ENCODE results near the gene DENND6B.
"Not testable (repeated sequence)": the region's sequence is repeated elsewhere in the genome, so short reads cannot be mapped to it uniquely, and the experiment has no call there.

The DENND6B gene

DNA sequence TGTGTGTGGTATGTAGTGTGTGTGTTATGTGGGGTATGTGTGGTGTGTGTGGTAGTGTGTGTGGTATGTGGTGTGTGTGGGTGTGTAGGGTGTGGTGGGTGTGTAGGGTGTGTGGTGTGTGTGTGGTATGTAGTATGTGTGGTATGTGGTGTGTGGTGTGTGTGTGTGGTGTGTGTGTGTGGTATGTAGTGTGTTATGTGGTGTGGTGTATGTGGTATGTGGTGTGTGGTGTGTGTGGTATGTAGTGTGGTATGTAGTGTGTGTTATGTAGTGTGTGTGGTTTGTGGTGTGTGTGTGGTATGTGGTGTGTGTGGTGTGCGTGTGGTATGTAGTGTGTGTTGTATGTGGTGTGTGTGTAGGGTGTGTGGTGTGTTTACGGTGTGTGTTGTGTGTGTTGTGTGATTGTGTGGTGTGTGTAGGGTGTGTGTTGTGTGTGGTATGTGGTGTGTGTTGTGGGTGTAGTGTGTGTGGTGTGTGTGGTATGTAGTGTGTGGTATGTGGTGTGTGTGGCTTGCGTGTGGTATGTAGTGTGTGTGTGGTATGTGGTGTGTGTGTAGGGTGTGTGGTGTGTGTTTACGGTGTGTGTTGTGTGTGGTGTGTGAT, 12.1 kb upstream of the DENND6B start:
- DNase-seq, result no peak

DNA sequence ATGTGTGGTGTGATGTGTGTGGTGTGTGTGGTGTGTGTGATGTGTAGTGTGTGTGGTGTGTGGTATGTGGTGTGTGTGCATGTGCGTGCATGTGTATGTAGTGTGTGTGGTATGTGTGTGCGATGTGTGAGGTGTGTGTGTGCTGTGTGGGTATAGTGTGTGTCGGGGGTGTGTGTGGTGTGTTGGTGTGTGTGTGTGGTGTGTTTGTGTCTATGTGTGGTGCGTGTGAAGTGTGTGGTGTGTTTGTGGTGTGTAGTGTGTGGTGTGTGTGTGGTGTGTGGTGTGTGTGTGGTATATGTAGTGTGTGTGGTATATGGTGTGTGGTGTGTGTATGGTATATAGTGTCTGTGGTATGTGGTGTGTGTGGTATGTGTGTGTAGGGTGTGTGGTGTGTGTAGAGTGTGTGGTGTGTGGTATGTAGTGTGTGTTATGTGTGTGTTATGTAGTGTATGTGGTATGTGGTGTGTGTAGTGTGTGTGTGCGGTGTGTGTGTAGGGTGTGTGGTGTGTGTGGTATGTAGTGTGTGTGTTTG, 11.3 kb upstream of the DENND6B start:
- DNase-seq, result no peak

DNA sequence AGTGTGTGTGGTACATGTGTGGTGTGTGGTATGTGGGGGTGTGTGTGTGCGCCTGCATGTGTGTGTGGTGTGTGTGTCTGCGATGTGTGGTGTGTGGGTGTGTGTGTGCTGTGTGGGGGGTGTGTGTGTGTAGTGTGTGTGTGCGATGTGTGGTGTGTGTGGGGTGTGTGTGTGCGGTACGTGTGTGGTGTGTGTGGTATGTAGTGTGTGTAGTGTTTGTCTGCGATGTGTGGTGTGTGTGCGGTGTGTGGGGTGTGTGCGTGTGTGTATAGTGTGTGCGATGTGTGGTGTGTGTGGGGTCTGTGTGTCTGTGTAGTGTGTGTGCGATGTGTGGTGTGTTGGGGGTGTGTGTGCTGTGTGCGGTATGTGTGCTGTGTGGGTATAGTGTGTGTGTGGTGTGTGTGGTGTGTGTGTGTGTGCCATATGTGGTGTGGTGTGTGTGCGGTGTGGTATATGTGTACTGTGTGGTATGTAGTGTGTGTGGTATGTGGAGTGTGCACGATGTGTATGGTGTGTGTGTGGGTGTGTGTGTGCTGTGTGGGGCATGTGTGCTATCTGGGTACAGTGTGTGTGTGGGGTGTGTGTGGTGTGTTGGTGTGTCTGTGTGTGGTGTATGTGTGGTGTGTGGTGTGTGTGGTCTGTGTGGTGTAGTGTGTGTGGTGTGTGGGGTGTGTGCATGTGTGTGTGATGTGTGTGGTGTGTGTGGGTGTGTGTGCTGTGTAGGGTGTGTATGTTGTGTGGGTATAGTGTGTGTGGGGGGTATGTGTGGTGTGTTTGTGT, 10.6 kb upstream of the DENND6B start:
- no peak for DNase-seq

DNA sequence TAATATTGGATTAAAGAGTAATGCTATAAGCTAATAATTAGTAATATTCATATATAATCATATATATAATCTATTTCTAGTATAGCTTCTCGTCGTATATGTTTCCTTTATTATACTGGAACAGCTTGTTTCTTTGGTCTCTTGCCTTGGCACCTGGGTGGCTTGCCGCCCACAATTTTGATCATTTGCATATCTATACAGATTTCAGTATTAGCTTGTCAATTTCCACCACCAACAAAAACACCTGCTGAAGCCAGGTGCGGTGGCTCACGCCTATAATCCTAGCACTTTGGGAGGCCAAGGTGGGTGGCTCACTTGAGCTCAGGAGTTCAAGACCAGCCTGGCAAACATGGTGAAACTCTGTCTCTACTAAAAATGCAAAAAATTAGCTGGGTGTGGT, 7.6 kb upstream of the DENND6B start:
- DNase-seq, result not testable (repeated sequence)

DNA sequence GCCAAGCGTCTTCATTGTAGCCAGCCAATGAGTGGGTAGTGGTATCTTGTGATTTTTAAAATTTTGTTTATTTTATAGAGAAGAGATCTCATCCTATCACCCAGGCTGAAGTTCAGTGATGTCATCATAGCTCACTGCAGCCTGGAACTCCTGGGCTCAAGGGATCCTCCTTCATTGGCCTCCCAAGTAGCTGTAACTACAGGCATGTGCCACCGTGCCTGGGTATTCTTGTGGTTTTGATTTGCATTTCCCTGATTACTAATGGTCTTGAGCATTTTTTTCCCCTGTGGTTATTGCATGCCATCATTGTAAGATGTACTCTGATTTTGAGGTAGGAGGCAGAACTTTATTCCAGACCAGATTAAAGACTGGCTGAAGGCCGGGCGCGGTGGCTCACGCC, 2.4 kb upstream of the DENND6B start:
- DNase-seq, result no peak

DNA sequence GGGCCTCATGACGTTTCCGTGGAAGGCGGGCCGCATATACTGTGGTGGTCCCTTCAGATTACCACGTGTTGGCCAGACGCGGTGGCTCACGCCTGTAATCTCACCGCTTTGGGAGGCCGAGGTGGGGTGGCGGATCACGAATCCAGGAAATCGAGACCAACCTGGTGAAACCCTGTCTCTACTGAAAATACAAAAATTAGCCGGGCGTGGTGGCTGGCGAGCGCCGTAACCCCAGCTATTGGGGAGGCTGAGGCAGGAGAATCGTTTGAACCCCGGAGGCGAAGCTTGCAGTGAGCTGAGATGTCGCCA, 853 bp upstream of the DENND6B start:
- DNase-seq, result no peak

DNA sequence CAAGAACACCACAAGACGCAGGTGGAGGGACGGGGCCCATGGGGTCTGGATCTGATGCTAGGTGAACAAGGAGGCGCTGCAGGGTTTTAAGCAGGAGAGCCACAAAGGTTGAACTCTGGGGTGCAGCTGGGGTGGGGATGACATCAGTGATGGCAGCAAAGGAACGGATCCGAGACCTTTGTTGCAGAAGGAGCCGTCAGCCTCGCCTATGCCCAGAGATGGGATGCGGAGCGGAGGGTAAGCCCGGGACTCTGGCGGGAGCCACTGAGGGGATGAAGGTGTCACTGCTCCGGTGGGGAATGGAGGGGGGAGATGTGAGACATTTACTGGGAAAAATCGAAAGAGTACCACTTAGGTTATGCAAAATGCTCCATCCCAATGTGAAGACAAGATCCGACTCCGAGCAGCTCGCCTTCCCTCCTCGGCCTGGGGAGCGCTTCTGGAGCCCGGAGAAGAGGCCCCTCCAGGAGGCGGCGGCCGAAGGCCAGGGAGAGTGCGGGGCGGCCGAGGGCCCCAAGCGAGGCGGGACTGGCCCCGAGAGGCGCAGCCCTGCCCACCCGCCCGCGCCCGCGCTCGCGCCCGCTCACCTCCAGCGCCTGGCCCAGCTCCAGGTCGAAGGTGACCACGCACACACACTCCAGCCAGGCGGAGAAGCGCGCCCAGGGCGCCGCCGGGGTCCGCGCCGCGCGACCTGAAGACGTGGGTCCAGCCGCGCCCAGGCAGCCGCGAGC, 422 bp downstream of the DENND6B start:
- DNase-seq, result no peak

DNA sequence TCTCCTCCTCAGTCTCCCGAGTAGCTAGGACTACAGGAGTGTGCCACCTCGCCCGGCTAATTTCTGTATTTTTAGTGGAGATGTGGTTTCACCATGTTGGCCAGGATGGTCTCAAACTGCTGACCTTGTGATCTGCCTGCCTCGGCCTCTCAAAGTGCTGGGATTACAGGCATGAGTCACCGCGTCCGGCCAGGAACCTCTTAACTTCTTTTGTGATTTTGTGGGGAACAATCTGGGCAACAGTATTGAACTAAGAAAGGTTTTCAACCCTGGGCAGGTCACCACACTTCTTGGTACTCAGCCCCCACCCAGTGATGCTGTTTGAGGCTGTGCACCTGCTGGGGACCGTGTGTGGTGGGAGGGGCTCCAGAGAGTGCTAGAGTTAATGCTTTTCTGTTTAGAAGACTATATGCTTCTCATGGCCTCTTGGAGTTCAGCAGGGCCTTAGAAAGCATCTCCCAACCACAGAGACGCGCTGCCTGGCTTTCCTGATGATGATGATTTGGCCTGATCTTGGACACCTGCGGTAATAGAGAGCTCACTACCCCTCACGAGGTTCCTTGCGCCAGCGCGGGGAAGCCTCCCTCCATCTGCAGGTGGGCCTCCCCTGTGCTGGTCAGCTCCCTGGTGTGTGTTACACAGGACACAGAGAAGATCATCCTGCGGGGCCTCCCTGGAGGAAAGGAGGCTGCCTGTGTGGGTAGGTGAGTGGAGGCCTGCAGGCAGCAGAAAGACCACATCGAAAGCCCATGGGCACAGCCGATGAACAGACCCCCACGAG, 1.2 kb downstream of the DENND6B start:
- DNase-seq, result no peak

DNA sequence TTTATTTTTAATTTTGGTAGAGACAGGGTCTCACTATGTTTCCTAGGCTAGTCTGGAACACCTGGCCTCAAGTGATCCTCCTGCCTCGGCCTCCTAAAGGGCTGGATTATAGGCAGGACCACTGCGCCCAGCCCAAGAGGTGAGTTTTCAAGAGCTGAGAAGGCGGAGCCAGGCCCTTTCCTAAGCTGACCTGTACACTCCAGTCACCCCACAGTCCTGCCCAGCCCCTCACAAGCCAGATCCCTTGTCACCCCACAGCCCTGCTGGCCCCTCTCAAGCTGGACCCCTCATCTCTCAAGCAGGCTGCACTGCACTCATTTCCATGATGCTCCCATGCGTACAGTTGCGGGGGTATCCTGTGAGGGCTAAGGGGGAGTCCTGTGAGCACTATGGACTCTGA, 2.9 kb downstream of the DENND6B start:
- no peak for DNase-seq

DNA sequence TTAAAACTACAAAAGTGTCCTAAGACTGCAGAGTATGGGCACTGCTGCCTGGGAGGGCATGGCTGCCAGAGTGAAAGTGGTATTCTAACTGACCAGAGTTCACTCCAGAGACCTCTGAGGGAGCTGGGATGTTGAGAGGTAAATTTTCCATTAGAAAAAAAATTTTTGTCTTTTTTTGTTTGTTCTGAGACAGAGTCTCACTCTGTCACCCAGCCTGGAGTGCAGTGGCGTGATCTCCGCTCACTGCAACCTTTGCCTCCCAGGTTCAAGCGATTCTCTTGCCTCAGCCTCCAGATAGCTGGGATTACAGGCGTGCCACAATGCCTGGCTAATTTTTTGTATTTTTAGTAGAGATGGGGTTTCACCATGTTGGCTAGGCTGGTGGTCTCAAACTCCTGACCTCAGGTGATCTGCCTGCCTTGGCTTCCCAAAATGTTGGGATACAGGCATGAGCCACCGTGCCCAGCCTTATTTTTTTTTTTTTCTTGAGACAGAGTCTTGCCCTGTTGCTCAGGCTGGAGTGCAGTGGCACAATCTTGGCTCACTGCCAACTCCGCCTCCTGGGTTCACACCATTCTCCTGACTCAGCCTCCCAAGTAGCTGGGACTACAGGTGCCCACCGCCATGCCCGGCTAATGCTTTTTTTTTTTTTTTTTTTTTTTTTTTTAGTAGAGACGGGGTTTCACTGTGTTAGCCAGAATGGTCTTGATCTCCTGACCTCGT, 4.3 kb downstream of the DENND6B start:
- not testable (repeated sequence) for DNase-seq

DNA sequence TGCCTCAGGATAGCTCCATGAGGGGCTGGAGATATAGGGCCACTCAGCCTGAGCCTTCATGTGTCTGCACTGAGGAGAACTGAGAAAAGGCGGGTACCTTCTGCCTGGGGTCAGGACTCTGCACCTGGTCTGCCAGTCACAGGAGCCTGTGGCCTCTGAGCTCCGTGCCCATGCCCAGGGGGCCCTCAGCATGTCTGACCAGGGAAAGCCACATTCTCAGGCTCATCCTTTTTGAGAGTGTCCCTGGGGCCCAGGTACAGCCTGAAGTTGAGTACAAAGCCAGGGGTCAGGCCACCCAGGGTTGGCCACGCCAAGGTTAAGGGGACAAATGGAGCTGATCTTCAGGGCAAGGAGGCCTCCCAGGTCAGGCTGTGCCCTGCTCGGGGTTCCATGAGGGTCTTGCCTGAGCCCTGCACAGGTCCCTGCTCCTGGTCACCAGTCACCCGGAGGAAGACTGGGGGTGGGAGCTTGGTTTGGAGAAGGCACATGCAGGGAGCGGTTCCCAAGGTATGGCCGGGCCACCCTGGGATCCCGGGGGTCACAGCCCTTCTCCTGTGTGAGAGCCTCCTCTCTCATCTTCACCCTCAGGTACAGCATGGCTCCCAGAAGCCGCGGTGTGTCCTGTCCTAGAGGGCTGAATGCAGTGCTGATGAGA, 6.0 kb downstream of the DENND6B start:
- no peak for DNase-seq

DNA sequence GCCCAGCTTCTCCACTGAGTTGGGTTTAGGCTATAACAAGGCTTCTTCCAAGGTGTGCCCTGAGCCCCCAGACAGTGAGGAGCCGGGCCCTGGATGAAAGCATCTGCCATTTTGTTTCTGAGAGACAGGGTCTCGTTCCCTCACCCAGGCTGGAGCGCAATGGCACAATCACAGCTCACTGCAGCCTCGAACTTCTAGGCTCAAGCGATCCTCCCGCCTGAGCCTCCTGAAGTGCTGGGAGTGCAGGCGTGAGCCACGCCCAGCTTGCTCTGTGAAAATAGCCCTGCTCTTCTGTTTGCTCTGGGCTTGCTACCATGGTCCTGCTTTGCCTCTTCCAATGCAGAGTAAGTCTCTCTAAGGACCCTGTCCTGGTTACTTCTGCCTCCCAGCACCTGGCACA, 6.7 kb downstream of the DENND6B start:
- no peak for DNase-seq

DNA sequence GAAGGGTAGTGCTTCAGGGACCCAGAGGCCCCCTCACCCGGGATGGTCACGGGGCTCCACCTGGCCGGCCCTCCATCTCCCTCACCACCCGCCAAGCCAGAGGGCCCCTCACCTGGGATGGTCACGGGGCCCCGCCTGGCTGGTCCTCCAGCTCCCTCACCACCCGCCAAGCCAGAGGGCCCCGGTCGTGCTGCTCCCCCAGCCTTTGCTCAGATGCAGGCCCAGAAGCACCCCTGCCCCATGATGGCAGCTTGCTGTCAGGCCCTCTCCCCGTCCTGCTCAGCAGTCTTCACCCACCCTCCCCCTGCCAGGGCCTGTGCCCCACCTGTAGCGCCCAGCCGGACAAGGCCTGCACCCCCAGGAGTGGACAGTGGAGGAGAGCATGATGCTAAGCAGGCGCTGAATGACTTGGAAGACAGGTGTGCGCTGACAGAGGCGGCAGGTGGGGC, 7.3 kb downstream of the DENND6B start:
- DNase-seq, result no peak

DNA sequence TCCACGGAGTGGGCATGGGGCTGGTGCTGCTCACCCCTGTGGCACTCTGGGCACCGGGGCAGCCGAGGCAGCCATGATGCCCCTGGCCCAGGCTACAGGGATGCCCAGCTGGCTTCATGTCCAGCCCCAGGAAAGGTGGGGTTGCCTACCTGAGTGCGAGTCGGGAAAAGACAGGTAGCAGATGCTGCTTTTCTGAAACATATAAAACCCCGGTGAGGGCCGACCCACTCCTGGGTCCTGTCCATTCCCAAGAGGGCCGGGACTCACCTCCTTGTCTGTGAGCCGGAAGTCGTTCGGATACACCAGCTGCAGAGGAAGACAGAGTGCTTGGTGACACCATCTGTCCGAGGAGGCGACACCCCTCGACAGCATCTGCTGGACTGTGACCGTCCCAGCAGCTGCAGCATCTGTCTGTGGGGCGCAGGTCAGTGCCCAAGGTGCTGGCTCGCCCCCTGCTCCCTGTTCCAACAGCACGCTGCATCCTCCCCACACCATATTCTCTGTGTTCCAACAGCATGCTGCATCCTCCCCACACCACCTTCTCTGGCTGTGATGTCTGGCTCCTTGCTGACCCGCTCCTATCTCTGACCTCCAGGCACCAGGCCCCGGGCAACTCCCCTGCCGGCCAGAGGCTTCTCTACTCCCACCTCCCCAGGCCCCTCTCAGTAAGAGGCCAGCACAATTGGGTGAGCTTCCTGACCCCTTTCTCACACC, 8.0 kb downstream of the DENND6B start:
- DNase-seq, result no peak

DNA sequence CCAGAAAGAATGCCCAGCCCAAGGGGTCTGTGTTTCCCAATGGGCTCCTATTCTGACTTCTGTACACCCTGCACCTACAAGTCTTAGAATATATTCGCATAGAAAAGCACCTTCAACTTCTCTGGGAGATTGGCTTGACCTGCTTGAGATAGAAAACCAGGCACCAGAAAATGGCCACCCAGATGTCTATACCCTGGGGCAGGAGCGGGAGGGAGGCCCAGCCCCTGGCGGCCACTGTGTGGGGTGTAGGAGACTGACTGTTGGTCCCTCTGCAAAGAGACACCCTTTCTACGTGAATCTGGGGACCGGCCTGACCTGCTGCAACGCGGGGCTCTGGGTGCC, 8.5 kb downstream of the DENND6B start:
- DNase-seq, result no peak

DNA sequence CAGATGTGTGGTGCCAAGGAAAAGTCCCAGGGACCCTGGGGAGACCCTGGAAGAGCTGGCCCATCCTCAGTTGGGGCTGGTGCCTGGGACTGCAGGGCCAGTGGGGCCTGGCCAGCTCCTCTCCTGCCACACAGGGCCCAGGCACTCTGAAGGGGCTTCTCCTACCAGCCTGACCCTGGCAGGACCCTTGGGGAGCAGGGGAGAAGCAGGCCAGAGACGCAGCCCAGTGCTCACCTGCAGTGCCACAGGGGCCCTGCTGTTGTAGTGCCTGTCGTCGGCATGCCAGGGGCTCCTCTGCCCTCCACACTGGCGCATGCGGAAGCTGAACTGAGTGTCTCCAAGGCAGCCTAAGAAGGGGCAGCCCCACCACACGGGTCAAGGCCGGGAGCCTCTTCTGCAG, 9.1 kb downstream of the DENND6B start:
- DNase-seq, result no peak

DNA sequence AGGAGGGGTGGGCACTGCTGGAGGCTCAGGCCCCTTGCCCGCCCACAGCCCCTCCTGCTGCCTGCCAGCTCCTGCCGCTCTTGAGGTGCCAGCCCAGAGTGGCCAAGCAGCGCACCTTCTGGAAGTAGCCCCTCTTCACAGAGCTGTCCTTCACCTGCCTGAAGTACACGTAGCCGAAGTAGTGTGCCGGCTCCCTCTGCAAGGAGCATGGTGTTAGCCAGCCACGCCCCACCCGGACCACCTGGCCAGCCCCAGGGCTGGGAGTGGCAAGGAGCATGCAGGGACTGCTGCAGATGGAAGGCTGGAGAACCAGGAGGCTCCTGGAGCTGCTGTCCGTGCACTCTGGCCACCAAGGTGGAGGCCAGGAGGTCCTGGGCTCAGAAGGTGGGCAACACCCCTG, 9.6 kb downstream of the DENND6B start:
- no peak for DNase-seq

DNA sequence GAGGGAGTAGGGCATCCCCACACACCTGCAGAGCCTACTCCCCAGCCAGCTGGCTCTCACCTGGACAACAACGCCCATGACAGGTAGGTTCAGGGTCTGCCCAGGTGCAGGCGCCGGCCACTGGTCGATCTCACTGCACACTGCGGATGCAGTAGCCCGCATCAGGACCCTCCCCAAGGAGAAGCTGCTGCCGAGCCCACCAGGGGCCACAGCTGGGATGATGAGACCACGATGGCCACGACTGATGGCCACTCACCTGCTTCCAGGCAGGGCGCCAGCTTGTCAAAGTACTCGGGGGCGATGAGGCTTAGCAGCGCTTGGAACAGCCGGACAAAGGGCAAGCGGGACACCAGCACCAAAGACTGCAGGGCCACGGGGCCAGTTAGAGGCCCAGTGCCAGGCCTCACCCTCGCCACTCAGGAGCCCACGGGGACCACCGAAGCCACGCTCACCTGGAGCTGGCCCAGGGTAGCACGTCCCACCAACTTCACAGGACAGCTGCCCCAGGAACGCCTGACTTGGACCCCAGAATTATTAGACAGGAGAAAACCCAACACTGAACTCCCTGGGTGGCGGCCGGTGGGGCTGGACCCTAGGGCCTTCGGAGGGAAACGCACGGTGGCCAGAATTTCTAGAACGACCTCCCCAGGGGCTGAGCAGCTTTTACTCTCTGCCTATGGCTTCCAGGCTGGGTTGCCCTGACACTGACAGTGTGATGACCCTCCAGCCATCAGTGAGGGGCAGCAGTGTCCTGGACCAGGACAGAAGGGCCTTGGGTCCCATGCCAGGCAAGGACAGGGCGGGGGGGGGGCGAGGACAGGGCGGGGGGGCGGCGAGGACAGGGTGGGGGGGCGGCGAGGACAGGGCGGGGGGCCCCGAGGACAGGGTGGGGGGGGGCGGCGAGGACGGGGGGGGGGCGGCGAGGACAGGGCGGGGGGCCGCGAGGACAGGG, 10.4 kb downstream of the DENND6B start:
- no peak for DNase-seq

DNA sequence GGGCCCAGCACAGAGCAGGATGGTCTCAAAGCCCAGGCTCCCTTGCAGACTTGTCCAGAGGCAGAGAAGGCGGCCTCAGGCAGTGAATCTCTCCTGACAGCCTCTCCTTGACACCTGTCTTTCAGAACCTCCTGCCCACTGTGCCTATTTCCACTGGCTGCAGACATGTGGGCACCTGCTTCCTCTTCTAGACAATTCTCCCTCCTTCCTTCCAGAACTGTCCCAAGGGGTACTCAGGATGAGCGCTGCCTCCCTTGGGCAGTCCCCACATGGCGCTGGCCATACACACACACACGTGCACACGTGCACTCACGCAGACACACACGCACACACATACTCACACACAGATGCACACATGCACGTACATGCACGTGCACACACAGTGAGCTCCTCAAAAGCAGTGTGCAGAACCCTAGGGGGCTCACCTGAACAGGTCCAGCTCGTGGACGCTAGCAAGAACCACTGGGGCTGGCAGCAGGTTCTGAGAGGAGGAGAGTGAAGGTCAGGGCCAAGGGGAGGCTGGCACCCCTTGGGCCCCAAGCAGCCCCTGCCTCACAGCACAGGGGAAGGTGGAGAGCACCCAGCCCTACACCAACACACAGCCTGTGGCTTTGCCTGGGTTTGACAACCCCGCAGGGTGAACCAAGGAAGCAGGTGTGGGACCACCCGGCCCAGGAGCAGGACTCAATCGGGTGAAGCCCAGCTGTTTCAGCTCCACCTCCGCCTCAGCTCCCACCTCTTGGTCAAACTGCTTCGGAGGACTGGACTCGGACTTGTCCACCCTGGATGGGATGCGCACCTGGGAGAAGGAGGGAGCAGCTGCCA, 11.3 kb downstream of the DENND6B start:
- DNase-seq, result no peak

Data from activated CD8-positive, alpha-beta memory T cell treated with anti-CD3 and anti-CD28 coated beads, Interleukin-2, amount 50 U/mL, for 48 hours (primary cell).